ENCODE data around the gene VPS4B.
"Not testable (repeated sequence)": the region's sequence is repeated elsewhere in the genome, so short reads cannot be mapped to it uniquely, and the experiment has no call there.

VPS4B gene

DNA sequence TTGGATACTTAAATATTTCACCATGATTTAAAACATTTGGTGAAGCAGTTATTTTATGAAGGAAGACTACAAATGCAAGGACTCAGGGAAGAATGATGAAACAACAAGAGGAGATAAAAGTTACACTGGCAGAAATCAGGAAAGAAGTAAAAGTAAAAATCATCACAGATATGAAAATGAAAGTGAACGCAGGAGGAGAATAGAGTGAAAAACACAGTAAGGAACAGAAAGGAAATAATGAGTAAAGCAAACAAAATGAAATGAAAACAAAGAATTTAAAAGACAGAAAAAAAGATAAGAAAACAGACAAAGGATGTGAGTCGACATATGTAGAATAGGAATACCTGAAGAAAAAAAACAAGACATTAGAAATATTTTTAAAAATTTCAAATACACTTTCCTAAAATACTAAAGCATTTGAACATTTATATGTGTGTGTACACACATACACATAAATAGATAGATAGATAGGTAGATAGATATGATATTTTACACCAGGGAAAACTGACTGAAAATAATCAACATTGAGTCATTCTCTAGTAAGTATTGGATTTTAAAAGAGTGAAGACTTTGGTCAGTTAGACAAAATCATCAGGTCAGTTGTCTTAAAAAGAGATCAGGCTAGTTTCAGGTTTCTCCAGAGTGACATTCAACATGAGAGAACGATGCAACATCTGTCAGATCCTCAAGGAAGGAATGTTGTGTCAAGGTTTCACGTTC, 43.2 kb downstream of the VPS4B start:
- no peak for ATAC-seq (replicated peaks; ENCODE audit: extremely low read depth, poor library complexity, severe bottlenecking)
- DNase-seq (ENCODE audit: low spot score in 2 of 2) = no peak
- H3K4me3 Mint-ChIP-seq = no peak overlapping the region

DNA sequence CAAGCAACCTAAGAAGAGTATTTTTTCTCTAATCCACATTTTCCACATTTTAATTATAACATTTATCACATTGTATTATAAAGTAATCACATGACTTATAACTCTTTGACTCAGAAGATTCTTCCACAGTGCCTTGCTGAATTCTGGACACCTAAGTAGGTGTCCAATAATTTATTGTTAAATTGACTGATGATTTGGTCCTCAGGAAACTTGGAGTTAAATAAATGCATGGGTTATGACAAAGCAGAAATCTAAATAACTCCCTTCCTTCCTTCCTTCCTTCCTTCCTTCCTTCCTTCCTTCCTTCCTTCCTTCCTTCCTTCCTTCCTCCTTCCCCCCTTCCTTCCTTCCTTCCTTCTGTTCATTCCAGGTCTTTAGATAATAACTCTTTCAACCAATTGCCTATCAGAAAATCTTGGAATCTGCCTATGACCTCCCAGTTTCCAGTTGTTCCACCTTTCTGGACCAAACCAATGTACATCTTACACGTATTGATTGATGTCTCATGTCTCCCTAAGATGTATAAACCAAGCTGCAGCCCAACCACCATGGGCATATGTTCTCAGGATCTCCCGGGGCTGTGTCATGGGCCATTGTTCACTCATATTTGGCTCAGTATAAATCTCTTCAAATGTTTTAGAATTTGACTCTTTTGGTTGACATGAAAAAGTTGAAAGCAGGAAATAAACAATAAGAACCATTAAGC, 44.8 kb downstream of the VPS4B start:
- no peak for DNase-seq (ENCODE audit: low spot score in 2 of 2)
- H3K27me3 Mint-ChIP-seq = no peaks in the 10 kb centered on the region
- peaks cover 15% of the 10 kb centered on the region for H3K4me1 Mint-ChIP-seq
- no peaks in the 10 kb centered on the region for H3K9me3 Mint-ChIP-seq
- no peaks in the 10 kb centered on the region for H3K36me3 Mint-ChIP-seq (ENCODE audit: insufficient read depth)
- H3K27ac Mint-ChIP-seq (ENCODE audit: low read depth) = no peak overlapping the region
- H3K4me3 Mint-ChIP-seq = no peak overlapping the region
- no peak for ATAC-seq (replicated peaks; ENCODE audit: extremely low read depth, poor library complexity, severe bottlenecking)

More for the DNA sequence above, 43.2 kb downstream of the VPS4B start:
- peaks cover 15% of the 10 kb centered on the region for H3K4me1 Mint-ChIP-seq
- H3K27me3 Mint-ChIP-seq = no peaks in the 10 kb centered on the region
- H3K36me3 Mint-ChIP-seq (ENCODE audit: insufficient read depth) = peaks cover 3% of the 10 kb centered on the region
- no peaks in the 10 kb centered on the region for H3K9me3 Mint-ChIP-seq
- H3K27ac Mint-ChIP-seq (ENCODE audit: low read depth) = peak overlapping the region; percentile 56

DNA sequence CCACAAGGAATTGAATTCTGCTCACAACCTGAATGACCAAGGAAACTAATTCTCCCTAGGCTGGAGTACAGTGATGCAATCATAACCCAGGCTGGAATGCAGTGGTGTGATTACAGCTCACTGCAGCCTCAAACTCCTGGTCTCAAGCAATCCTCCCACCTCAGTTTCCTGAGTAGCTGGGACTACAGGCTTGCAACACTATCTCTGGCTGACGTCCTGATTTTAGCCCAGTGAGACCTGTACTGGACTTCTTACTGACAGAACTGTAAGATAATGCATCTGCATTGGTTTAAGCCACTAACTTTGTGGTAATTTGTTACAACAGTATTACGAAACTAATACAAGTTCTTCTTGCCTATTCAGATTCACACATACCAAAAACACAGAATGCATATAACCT, 45.7 kb downstream of the VPS4B start:
- DNase-seq (ENCODE audit: low spot score in 2 of 2) (no peak), ATAC-seq (replicated peaks; ENCODE audit: extremely low read depth, poor library complexity, severe bottlenecking) (no peak)
- no peaks in the 10 kb centered on the region for H3K9me3 Mint-ChIP-seq
- H3K4me3 Mint-ChIP-seq = no peak overlapping the region
- no peaks in the 10 kb centered on the region for H3K36me3 Mint-ChIP-seq (ENCODE audit: insufficient read depth)
- no peak overlapping the region for H3K27ac Mint-ChIP-seq (ENCODE audit: low read depth)
- peaks cover 15% of the 10 kb centered on the region for H3K4me1 Mint-ChIP-seq
- H3K27me3 Mint-ChIP-seq = no peaks in the 10 kb centered on the region

DNA sequence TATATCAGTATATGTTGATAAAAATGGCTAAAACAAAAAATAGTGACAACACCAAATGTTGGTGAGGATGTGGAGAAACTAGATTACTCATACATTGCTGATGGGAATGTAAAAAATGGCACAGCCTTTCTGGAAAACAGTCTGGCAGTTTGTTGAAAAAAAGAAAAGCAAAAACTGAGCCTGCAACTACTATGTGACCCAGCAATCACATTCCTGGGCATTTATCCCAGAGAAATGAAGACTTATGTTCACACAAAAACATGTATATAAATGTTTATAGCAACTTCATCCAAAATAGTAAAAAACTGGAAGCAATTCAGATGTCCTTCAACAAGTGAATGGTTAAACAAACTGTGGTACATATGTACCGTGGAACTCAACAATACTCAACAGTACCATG, 47.7 kb downstream of the VPS4B start:
- ATAC-seq (replicated peaks; ENCODE audit: extremely low read depth, poor library complexity, severe bottlenecking) = no peak
- no peak for DNase-seq (ENCODE audit: low spot score in 2 of 2)
- Mint-ChIP-seq H3K36me3 (ENCODE audit: insufficient read depth) (peaks cover 1% of the 10 kb centered on the region), H3K9me3 (no peaks in the 10 kb centered on the region), H3K27me3 (no peaks in the 10 kb centered on the region), H3K27ac (ENCODE audit: low read depth) (no peak overlapping the region), H3K4me1 (peaks cover 15% of the 10 kb centered on the region), H3K4me3 (no peak overlapping the region)

DNA sequence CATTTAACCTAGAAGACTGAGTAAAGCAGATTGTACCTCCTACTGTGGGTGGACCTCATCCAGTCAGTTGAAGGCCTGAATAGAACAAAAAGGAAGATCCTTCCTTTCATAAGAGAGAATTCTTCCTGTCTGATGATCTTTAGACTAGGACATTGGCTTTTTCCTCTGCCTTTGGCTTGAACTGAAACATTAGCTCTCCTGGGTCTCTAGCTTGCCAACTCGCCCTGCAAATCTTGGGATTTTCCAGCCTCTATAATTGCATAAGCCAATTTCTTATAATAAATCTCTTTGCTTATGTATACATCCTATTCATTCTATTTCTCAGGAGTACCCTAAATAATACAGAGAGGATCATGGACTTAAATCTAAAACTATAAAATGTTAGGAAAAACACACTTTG, 49.1 kb downstream of the VPS4B start:
- no peak for ATAC-seq (replicated peaks; ENCODE audit: extremely low read depth, poor library complexity, severe bottlenecking)
- Mint-ChIP-seq H3K27ac (ENCODE audit: low read depth) (no peak overlapping the region), H3K4me3 (no peak overlapping the region), H3K4me1 (peaks cover 16% of the 10 kb centered on the region), H3K36me3 (ENCODE audit: insufficient read depth) (peaks cover 4% of the 10 kb centered on the region), H3K27me3 (no peaks in the 10 kb centered on the region), H3K9me3 (no peaks in the 10 kb centered on the region)
- no peak for DNase-seq (ENCODE audit: low spot score in 2 of 2)

DNA sequence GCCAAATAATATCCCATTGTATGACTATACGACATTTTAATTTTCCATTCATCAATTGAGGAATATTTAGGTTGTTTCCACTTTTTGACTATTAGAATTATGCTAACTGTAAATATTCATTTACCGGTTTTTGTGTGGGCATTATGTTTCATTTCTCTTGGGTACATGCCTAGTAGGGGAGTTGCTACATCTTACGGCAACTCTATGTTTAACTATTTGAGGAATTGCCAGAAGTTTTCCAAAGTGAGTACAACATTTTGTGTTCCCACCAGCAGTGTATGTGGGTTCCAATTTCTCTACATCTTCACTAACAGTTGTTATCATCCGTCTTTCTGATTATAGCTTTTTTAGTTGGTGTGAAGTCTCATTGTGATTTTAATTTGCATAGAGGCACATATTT, 53.7 kb downstream of the VPS4B start:
- Mint-ChIP-seq H3K27me3 (no peaks in the 10 kb centered on the region), H3K27ac (ENCODE audit: low read depth) (no peak overlapping the region), H3K4me1 (peaks cover 35% of the 10 kb centered on the region), H3K36me3 (ENCODE audit: insufficient read depth) (peaks cover 10% of the 10 kb centered on the region), H3K4me3 (peak overlapping the region; percentile 92), H3K9me3 (no peaks in the 10 kb centered on the region)
- no peak for DNase-seq (ENCODE audit: low spot score in 2 of 2)
- no peak for ATAC-seq (replicated peaks; ENCODE audit: extremely low read depth, poor library complexity, severe bottlenecking)

DNA sequence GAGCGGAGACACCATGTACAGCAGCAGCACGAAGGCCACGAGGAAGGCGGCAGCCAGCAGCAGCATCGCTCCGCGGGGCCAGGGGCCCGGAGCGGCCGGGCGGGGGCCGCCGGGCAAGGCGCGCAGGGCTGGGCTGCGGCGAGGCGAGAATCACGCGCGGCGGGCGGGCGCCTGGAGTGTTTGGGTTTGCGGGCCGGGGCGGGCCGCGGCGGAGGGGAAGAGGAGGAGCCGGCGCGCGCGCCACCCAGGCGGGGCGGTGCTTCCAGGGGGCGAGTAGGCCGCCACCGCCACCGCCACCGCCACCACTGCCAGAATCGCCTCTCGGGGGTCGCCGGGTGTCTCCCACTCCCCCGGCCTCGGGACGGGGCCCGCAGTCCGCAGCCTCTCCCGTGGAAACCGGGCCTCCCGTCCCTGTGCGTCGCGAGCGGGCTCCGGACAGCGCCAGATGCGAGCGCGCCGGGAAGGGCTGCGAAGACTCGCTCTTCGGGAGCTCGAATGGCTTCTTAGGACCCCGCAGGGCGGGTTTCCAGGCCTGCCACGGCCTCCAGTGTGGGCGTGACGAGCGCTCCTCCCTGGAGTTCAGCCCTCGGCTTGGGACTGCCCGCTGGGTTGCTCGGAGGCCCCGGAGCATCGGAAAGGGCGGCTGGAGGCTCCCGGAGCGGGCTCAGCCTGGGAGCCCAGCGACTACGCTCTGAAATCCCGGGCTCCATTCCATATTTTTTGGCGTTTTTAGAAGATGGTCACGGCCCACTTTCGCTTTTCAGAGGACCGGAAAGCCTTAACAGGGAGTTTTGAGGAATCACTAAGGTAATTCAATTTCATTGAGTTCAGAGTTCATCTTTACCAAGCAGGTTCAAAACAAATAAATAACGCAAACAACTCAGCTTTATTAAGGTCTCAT, 55.0 kb downstream of the VPS4B start, which contains the start of gene KDSR:
KDSR (minus strand) TSS at position 154 of the 901 bp plus-strand sequence; CDS start at position 66, 88 bp downstream.
- DNase-seq (ENCODE audit: low spot score in 2 of 2) = peak; percentile 66 to 67
- Mint-ChIP-seq H3K36me3 (ENCODE audit: insufficient read depth) (peaks cover 10% of the 10 kb centered on the region), H3K27ac (ENCODE audit: low read depth) (peak within 1 kb of the TSS; percentile 72), H3K27me3 (no peaks in the 10 kb centered on the region), H3K4me1 (peaks cover 36% of the 10 kb centered on the region), H3K9me3 (no peaks in the 10 kb centered on the region), H3K4me3 (peak within 1 kb of the TSS; percentile 92)
- peak; percentile 81 for ATAC-seq (replicated peaks; ENCODE audit: extremely low read depth, poor library complexity, severe bottlenecking)

DNA sequence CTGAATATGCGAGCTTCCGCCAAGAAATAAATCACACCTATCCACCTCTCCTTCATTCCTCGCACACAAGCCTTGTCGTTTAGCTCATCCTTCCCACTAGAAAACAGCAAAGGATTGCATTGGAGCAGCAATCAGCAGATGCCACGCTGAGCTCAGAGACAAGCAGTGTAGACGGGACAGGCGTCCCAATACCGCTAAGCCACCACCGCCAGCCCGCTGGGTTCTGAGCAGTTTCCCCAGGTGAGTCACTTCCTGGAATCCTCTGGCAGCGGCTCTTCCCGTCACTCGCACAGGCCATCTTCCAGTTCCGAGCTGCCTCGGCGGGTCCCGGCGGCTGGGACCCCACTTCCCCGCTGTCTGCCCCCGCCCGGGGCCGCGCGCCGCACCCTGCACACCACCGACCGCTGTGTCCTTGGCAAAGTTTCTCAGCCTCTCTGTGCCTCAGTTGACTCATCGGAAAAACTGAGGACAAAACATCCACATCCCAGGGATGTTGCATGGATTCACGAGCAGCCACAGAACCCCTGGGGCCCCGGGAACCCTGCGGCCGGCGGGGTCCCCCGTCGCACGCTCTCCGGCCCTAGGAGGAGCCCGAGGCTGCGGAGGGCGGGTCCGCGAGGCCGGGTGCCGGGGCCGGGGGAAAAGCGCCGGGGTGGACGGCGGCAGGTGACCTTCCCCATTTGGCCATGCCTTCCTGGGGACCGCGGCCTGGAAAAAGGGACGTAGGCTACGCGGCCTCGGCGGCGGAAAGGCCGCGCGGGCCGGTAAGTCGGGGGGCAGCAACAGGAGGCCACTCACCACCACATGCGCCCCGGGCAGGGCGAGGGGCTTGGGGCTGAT, 55.8 kb downstream of the VPS4B start:
- Mint-ChIP-seq H3K4me3 (peak overlapping the region; percentile 92), H3K4me1 (peaks cover 36% of the 10 kb centered on the region), H3K27ac (ENCODE audit: low read depth) (peak overlapping the region; percentile 72), H3K36me3 (ENCODE audit: insufficient read depth) (peaks cover 16% of the 10 kb centered on the region), H3K9me3 (no peaks in the 10 kb centered on the region), H3K27me3 (no peaks in the 10 kb centered on the region)
- peak; percentile 47 for ATAC-seq (replicated peaks; ENCODE audit: extremely low read depth, poor library complexity, severe bottlenecking)
- DNase-seq (ENCODE audit: low spot score in 2 of 2) = peak; percentile 18 to 22

DNA sequence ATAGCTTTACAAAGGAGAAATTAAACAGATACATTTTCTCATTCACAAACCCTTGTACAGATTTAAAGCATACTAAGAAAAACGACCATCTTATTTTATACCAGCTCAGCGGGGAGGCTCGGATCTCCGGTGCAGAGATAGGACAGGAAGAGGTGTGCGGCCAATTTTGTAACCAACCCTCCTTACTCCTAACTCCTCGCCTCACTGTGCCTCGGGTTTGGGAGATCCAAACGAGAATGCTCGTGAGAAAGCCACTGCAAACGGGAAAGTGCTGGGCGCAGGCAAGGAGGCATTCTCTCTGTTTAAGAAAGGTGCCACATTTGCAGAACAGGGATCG, 56.4 kb downstream of the VPS4B start:
- Mint-ChIP-seq H3K4me3 (peak overlapping the region; percentile 92), H3K27me3 (no peaks in the 10 kb centered on the region), H3K36me3 (ENCODE audit: insufficient read depth) (peaks cover 17% of the 10 kb centered on the region), H3K4me1 (peaks cover 36% of the 10 kb centered on the region), H3K9me3 (no peaks in the 10 kb centered on the region), H3K27ac (ENCODE audit: low read depth) (peak overlapping the region; percentile 72)
- DNase-seq (ENCODE audit: low spot score in 2 of 2) (no peak), ATAC-seq (replicated peaks; ENCODE audit: extremely low read depth, poor library complexity, severe bottlenecking) (no peak)

DNA sequence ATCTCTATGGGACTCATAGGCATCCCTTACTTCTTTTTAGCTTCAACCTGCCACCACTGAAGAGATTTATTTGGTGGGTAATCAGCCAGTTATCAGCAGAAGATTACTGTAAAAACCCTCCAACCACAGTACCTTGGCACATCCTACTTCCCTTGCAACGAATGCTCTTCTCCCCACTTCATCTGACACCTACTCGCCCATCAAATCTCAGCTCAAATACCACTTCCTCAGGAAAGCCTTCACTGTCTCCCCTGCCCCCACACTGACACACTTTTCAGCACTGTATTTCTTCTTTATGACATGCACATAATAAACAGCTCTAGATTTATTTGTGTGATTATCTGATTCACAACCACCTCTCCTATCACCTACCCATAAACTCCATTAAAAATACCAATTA, 58.3 kb downstream of the VPS4B start:
- peak in 1 of 2 donors; percentile 56 for DNase-seq (ENCODE audit: low spot score in 2 of 2)
- peak overlapping the region; percentile 0 for H3K27ac Mint-ChIP-seq (ENCODE audit: low read depth)

DNA sequence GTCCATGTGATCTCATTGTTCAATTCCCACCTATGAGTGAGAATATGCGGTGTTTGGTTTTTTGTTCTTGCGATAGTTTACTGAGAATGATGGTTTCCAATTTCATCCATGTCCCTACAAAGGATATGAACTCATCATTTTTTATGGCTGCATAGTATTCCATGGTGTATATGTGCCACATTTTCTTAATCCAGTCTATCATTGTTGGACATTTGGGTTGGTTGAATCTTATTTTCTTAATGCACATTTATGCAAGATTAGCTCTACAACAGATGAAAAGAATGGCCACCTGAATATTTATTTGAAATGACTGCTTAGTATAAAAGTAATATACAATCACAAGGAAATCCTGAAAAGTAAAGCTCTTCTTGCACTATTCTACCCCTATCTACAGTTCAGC, 58.9 kb downstream of the VPS4B start:
- not testable (repeated sequence) for DNase-seq (ENCODE audit: low spot score in 2 of 2); H3K9me3 Mint-ChIP-seq; H3K27ac Mint-ChIP-seq (ENCODE audit: low read depth); H3K27me3 Mint-ChIP-seq; ATAC-seq (replicated peaks; ENCODE audit: extremely low read depth, poor library complexity, severe bottlenecking); H3K4me3 Mint-ChIP-seq
- Mint-ChIP-seq H3K36me3 (ENCODE audit: insufficient read depth) (peaks cover 24% of the 10 kb centered on the region), H3K4me1 (peaks cover 28% of the 10 kb centered on the region)

More for the DNA sequence above, 58.3 kb downstream of the VPS4B start:
- no peaks in the 10 kb centered on the region for H3K9me3 Mint-ChIP-seq
- H3K4me1 Mint-ChIP-seq = peaks cover 33% of the 10 kb centered on the region
- no peak overlapping the region for H3K4me3 Mint-ChIP-seq
- no peaks in the 10 kb centered on the region for H3K27me3 Mint-ChIP-seq
- H3K36me3 Mint-ChIP-seq (ENCODE audit: insufficient read depth) = peaks cover 21% of the 10 kb centered on the region
- ATAC-seq (replicated peaks; ENCODE audit: extremely low read depth, poor library complexity, severe bottlenecking) = peak; percentile 62
